GOT3 (cell line): ENCODE data around the gene KPNA4.
"Not testable (repeated sequence)": the region's sequence is repeated elsewhere in the genome, so short reads cannot be mapped to it uniquely, and the experiment has no call there.

Source experiments
- DNase-seq: peaks from one replicate; lab custom pipeline; 2025; ENCODE audit warnings: mixed read lengths; lab: John Stamatoyannopoulos, UW

KPNA4 gene

GRCh38 chr3:160565442-160566403, at the start of gene KPNA4:
TSS of gene KPNA4 (minus strand) at chr3:160565571. CDS start at chr3:160565282, 289 bp downstream.
- peak; percentile 97 for DNase-seq

- no peak for DNase-seq
Observed at GRCh38 chr3:160613661-160614060, 48.3 kb upstream of the KPNA4 start.

- DNase-seq: no peak
Observed at GRCh38 chr3:160612386-160613075, 47.2 kb upstream of the KPNA4 start.

GRCh38 chr3:160611141-160611540, 45.8 kb upstream of the KPNA4 start:
- no peak for DNase-seq

GRCh38 chr3:160608870-160609269, 43.5 kb upstream of the KPNA4 start:
- DNase-seq: no peak

GRCh38 chr3:160607826-160608225, 42.5 kb upstream of the KPNA4 start:
- no peak for DNase-seq

GRCh38 chr3:160605315-160605714, 39.9 kb upstream of the KPNA4 start:
- DNase-seq: no peak

GRCh38 chr3:160603845-160604244, 38.5 kb upstream of the KPNA4 start:
- DNase-seq: not testable (repeated sequence)

- no peak for DNase-seq
Observed at GRCh38 chr3:160602259-160602658, 36.9 kb upstream of the KPNA4 start.

- no peak for DNase-seq
Observed at GRCh38 chr3:160601288-160601687, 35.9 kb upstream of the KPNA4 start.

GRCh38 chr3:160598865-160599264, 33.5 kb upstream of the KPNA4 start:
- no peak for DNase-seq

GRCh38 chr3:160588023-160588422, 22.7 kb upstream of the KPNA4 start:
- DNase-seq: no peak

- DNase-seq: no peak
Observed at GRCh38 chr3:160587105-160587504, 21.7 kb upstream of the KPNA4 start.

- no peak for DNase-seq
Observed at GRCh38 chr3:160586679-160587078, 21.3 kb upstream of the KPNA4 start.

- no peak for DNase-seq
Observed at GRCh38 chr3:160583451-160583850, 18.1 kb upstream of the KPNA4 start.

- no peak for DNase-seq
Observed at GRCh38 chr3:160580938-160581337, 15.6 kb upstream of the KPNA4 start.

GRCh38 chr3:160577556-160578195, 12.3 kb upstream of the KPNA4 start:
- no peak for DNase-seq

GRCh38 chr3:160577093-160577492, 11.7 kb upstream of the KPNA4 start:
- DNase-seq: no peak

GRCh38 chr3:160576621-160577020, 11.2 kb upstream of the KPNA4 start:
- no peak for DNase-seq

GRCh38 chr3:160575589-160575988, 10.2 kb upstream of the KPNA4 start:
- DNase-seq: no peak

GRCh38 chr3:160574636-160575035, 9.3 kb upstream of the KPNA4 start:
- no peak for DNase-seq

GRCh38 chr3:160573955-160574525, 8.7 kb upstream of the KPNA4 start:
- DNase-seq: not testable (repeated sequence)
